ENCODE measurements around the gene KDM4C. TPM values are rescaled to one million over a fixed set of nuclear protein-coding genes. Genes with fewer than 3 reads are reported as not detected.

KDM4C gene
- polyA plus RNA-seq, 1 donor (not counting 4 experiments of a cell fraction or from before 2014, with no cell fraction given) = 17.2 TPM

GRCh38 chr9:6973089-6973488 lies 215.3 kb downstream of the KDM4C start:
- DNase-seq (ENCODE audit: low read depth, low spot score) = no peak
- Histone ChIP-seq H3K4me3 (ENCODE audit: control insufficient read depth in 2 of 3, extremely low read depth in 1 of 3, insufficient read depth in 2 of 3, low read depth in 1 of 3, low read length in 3 of 3) (no peak overlapping the region), H3K27ac (ENCODE audit: control insufficient read depth, insufficient read depth, low read length) (no peak overlapping the region), H3K79me2 (ENCODE audit: control insufficient read depth, insufficient read depth, low read length) (no peaks in the 10 kb centered on the region), H3K9me3 (ENCODE audit: control insufficient read depth, low read depth, low read length) (no peaks in the 10 kb centered on the region), H3K4me2 (ENCODE audit: control insufficient read depth, extremely low read depth, insufficient read depth, low read depth, low read length) (no peak overlapping the region), H3K9me1 (ENCODE audit: control insufficient read depth, extremely low read depth, insufficient read depth, low read length) (no peaks in the 10 kb centered on the region), H3K27me3 (ENCODE audit: control insufficient read depth, extremely low read depth, insufficient read depth, low read length) (no peaks in the 10 kb centered on the region), H4K20me1 (ENCODE audit: control insufficient read depth, extremely low read depth, insufficient read depth, low read length) (no peaks in the 10 kb centered on the region), H3K4me1 (ENCODE audit: control insufficient read depth, extremely low read depth, insufficient read depth, low read length) (no peaks in the 10 kb centered on the region), H2AFZ (ENCODE audit: control insufficient read depth, low read length) (no peak overlapping the region), H3K36me3 (ENCODE audit: control insufficient read depth in 2 of 2, extremely low read depth in 1 of 2, insufficient read depth in 2 of 2, low read length in 2 of 2) (no peaks in the 10 kb centered on the region), H3K9ac (ENCODE audit: control insufficient read depth, extremely low read depth, insufficient read depth, low read length) (no peak overlapping the region)
- FAIRE-seq = no peak
- dilution Hi-C loops (cut with MboI; ENCODE audit: extremely low pct_ligation_motif_present, low sequenced_read_pairs) = no loop called here
- TF ChIP-seq EZH2 (IDR thresholded peaks at IDR 0.05; ENCODE audit: low read length) (no peak), CTCF (optimal IDR thresholded peaks at IDR 0.05 in 1 of 3, IDR thresholded peaks at IDR 0.05 in 1 of 3, conservative IDR thresholded peaks at IDR 0.05 in 1 of 3; ENCODE audit: extremely low read depth in 1 of 3, insufficient read depth in 2 of 3, low read length in 3 of 3) (no peak)

DNA sequence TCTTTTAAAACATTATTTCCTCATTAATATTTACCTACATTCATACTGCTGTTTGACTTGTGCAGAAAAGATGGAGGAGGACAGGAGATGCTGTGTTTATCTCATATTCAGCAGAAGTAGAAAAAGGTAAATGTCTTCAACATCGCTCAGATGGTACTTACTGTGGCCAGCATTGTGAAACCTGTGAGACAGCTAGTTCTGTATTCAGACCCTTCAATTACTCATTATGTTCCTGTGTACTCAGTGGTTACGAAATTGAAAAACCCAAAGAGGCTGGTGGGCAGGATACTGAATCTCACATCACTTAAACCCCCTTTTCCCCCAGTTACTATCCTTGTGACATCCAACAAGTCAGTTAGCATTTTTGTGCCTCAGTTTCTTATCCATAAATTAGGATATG lies 216.0 kb downstream of the KDM4C start:
- FAIRE-seq (no peak), DNase-seq (ENCODE audit: low read depth, low spot score) (no peak)
- Histone ChIP-seq H3K79me2 (ENCODE audit: control insufficient read depth, insufficient read depth, low read length) (no peaks in the 10 kb centered on the region), H4K20me1 (ENCODE audit: control insufficient read depth, extremely low read depth, insufficient read depth, low read length) (no peaks in the 10 kb centered on the region), H3K9me3 (ENCODE audit: control insufficient read depth, low read depth, low read length) (no peaks in the 10 kb centered on the region), H3K4me3 (ENCODE audit: control insufficient read depth in 2 of 3, extremely low read depth in 1 of 3, insufficient read depth in 2 of 3, low read depth in 1 of 3, low read length in 3 of 3) (no peak overlapping the region), H3K4me1 (ENCODE audit: control insufficient read depth, extremely low read depth, insufficient read depth, low read length) (no peaks in the 10 kb centered on the region), H3K27ac (ENCODE audit: control insufficient read depth, insufficient read depth, low read length) (no peak overlapping the region), H2AFZ (ENCODE audit: control insufficient read depth, low read length) (no peak overlapping the region), H3K27me3 (ENCODE audit: control insufficient read depth, extremely low read depth, insufficient read depth, low read length) (no peaks in the 10 kb centered on the region), H3K36me3 (ENCODE audit: control insufficient read depth in 2 of 2, extremely low read depth in 1 of 2, insufficient read depth in 2 of 2, low read length in 2 of 2) (no peaks in the 10 kb centered on the region), H3K4me2 (ENCODE audit: control insufficient read depth, extremely low read depth, insufficient read depth, low read depth, low read length) (no peak overlapping the region), H3K9me1 (ENCODE audit: control insufficient read depth, extremely low read depth, insufficient read depth, low read length) (no peaks in the 10 kb centered on the region), H3K9ac (ENCODE audit: control insufficient read depth, extremely low read depth, insufficient read depth, low read length) (no peak overlapping the region)
- dilution Hi-C loops (cut with MboI; ENCODE audit: extremely low pct_ligation_motif_present, low sequenced_read_pairs) = no loop called here
- TF ChIP-seq CTCF (optimal IDR thresholded peaks at IDR 0.05 in 1 of 3, IDR thresholded peaks at IDR 0.05 in 1 of 3, conservative IDR thresholded peaks at IDR 0.05 in 1 of 3; ENCODE audit: extremely low read depth in 1 of 3, insufficient read depth in 2 of 3, low read length in 3 of 3) = no peak
